ENCODE measurements around the gene NEMP1.
"Not testable (repeated sequence)": the region's sequence is repeated elsewhere in the genome, so short reads cannot be mapped to it uniquely, and the experiment has no call there.

The NEMP1 gene

GRCh38 chr12:57031789-57032188, 46.8 kb downstream of the NEMP1 start:
- Histone ChIP-seq H3K4me3 (ENCODE audit: low read depth in 1 of 2, low read length in 2 of 2) (no peak overlapping the region), H3K4me1 (ENCODE audit: control insufficient read depth in 1 of 2, insufficient read depth in 2 of 2, low read length in 2 of 2) (peaks cover 0 to 10% of the 10 kb centered on the region in 2 donors), H3K27ac (ENCODE audit: low read length) (no peak overlapping the region), H3K9me3 (ENCODE audit: control insufficient read depth in 1 of 2, low read length in 2 of 2) (no peaks in the 10 kb centered on the region), H3K27me3 (ENCODE audit: low read depth, low read length) (no peaks in the 10 kb centered on the region), H3K36me3 (ENCODE audit: control insufficient read depth in 1 of 2, insufficient read depth in 2 of 2, low read length in 2 of 2) (no peaks in the 10 kb centered on the region)

DNA sequence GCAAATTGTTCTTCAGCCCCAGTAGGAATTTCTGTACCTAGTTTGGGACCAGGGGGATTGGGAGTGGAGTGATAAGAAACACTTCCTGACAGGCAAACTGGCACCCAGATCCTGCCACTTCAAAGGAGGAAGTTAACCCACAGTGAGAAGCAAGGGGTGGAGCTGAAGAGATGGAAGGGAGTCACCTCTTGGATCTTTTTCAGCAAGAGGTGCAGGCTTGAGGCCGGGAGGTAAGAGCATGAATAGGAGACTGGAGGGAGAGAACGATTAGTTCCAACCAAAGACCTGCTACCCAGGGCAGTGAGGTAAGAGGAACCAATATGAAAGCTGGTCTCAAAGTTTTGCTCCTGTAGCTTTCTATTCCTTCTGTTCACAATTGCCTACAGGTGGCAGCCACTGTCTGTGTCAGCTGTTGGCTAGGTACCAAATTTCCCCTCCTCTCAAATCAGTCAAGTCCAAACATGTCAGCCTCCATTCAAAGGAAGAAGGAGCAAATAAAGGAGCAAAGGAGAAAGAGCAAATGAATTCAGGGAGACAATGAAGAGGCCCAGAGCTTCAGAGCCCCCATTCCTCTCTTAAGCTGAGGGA, 47.4 kb downstream of the NEMP1 start:
- no peaks in the 10 kb centered on the region for H3K36me3 ChIP-seq (ENCODE audit: control insufficient read depth in 1 of 2, insufficient read depth in 2 of 2, low read length in 2 of 2)

GRCh38 chr12:57029457-57029856, 49.1 kb downstream of the NEMP1 start:
- Histone ChIP-seq H3K9me3 (ENCODE audit: control insufficient read depth in 1 of 2, low read length in 2 of 2) (no peaks in the 10 kb centered on the region), H3K36me3 (ENCODE audit: control insufficient read depth in 1 of 2, insufficient read depth in 2 of 2, low read length in 2 of 2) (no peaks in the 10 kb centered on the region), H3K27me3 (ENCODE audit: low read depth, low read length) (no peaks in the 10 kb centered on the region), H3K4me1 (ENCODE audit: control insufficient read depth in 1 of 2, insufficient read depth in 2 of 2, low read length in 2 of 2) (peaks cover 0 to 22% of the 10 kb centered on the region in 2 donors), H3K4me3 (ENCODE audit: low read depth in 1 of 2, low read length in 2 of 2) (no peak overlapping the region), H3K27ac (ENCODE audit: low read length) (no peak overlapping the region)

More for the DNA sequence above, 47.4 kb downstream of the NEMP1 start:
- Histone ChIP-seq H3K4me3 (ENCODE audit: low read depth in 1 of 2, low read length in 2 of 2) (no peak overlapping the region), H3K27ac (ENCODE audit: low read length) (no peak overlapping the region), H3K27me3 (ENCODE audit: low read depth, low read length) (no peaks in the 10 kb centered on the region), H3K9me3 (ENCODE audit: control insufficient read depth in 1 of 2, low read length in 2 of 2) (no peaks in the 10 kb centered on the region), H3K4me1 (ENCODE audit: control insufficient read depth in 1 of 2, insufficient read depth in 2 of 2, low read length in 2 of 2) (peaks cover 0 to 16% of the 10 kb centered on the region in 2 donors)

DNA sequence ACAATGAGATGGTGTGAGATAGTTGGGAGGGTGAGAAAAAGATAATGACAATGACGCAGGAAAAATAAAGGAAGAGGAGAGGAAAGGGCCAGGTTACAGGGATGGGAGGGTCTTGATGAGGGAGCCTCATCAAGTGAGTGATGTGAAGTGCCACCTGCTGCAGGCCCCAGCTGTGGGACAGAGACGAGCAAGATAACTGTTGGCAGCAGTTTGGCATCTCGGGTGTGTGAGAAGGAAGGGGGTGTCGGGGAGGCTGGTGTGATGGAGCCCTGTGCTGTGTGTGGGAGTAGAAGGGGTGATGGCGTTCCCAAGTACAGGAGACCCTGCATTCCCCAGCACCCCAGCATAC, 50.8 kb downstream of the NEMP1 start:
- no peaks in the 10 kb centered on the region for H3K9me3 ChIP-seq (ENCODE audit: control insufficient read depth in 1 of 2, low read length in 2 of 2)
- H3K4me3 ChIP-seq (ENCODE audit: low read depth in 1 of 2, low read length in 2 of 2) = no peak overlapping the region
- H3K4me1 ChIP-seq (ENCODE audit: control insufficient read depth in 1 of 2, insufficient read depth in 2 of 2, low read length in 2 of 2) = peaks cover 0 to 36% of the 10 kb centered on the region in 2 donors
- no peaks in the 10 kb centered on the region for H3K27me3 ChIP-seq (ENCODE audit: low read depth, low read length)
- no peak overlapping the region for H3K27ac ChIP-seq (ENCODE audit: low read length)
- H3K36me3 ChIP-seq (ENCODE audit: control insufficient read depth in 1 of 2, insufficient read depth in 2 of 2, low read length in 2 of 2) = no peaks in the 10 kb centered on the region

DNA sequence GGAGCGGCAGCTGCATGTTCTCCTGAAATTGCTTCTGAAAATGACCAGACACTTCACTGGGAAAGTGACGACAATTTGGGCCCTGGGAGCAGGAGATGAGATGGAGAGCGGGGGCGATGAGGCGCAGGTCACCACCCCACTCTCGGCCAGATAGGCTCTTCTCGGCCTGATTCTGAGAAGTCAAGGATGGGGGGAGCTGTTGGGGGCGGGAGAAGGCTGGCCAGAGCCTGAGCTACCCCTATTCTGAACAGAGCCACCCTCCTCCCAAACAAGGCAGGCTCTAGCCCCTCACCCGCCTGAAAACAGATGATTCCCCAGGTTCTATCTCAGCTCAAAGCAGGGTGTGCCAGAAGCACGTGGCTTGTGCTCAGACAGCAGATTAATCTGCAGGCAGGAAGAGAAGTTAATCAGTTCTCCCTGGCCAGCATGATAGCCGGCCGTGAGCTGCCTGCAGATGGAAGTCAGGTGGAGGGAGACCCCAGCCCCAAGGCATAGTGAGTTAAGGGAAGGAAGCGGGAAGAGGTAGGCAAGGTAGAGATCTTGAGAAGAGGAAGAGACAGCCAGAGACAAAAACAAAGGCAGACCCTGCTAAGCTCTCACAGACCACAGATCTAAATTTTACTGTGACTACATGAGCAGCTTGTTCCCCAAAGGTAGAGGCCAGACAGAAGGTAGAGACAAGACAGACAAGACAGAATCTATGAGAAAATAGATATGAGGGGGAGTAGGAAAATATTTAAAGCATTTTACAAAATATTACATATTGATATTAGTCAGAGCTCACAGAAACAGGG, 51.4 kb downstream of the NEMP1 start:
- H3K27ac ChIP-seq (ENCODE audit: low read length) = no peak overlapping the region
- no peaks in the 10 kb centered on the region for H3K27me3 ChIP-seq (ENCODE audit: low read depth, low read length)
- H3K4me3 ChIP-seq (ENCODE audit: low read depth in 1 of 2, low read length in 2 of 2) = no peak overlapping the region
- peaks cover 0 to 36% of the 10 kb centered on the region in 2 donors for H3K4me1 ChIP-seq (ENCODE audit: control insufficient read depth in 1 of 2, insufficient read depth in 2 of 2, low read length in 2 of 2)
- no peaks in the 10 kb centered on the region for H3K36me3 ChIP-seq (ENCODE audit: control insufficient read depth in 1 of 2, insufficient read depth in 2 of 2, low read length in 2 of 2)
- no peaks in the 10 kb centered on the region for H3K9me3 ChIP-seq (ENCODE audit: control insufficient read depth in 1 of 2, low read length in 2 of 2)

GRCh38 chr12:57025196-57025595, 53.4 kb downstream of the NEMP1 start:
- no peaks in the 10 kb centered on the region for H3K27me3 ChIP-seq (ENCODE audit: low read depth, low read length)
- no peaks in the 10 kb centered on the region for H3K9me3 ChIP-seq (ENCODE audit: control insufficient read depth in 1 of 2, low read length in 2 of 2)
- H3K27ac ChIP-seq (ENCODE audit: low read length) = no peak overlapping the region
- H3K4me1 ChIP-seq (ENCODE audit: control insufficient read depth in 1 of 2, insufficient read depth in 2 of 2, low read length in 2 of 2) = peaks cover 0 to 36% of the 10 kb centered on the region in 2 donors
- H3K4me3 ChIP-seq (ENCODE audit: low read depth in 1 of 2, low read length in 2 of 2) = no peak overlapping the region
- H3K36me3 ChIP-seq (ENCODE audit: control insufficient read depth in 1 of 2, insufficient read depth in 2 of 2, low read length in 2 of 2) = no peaks in the 10 kb centered on the region

DNA sequence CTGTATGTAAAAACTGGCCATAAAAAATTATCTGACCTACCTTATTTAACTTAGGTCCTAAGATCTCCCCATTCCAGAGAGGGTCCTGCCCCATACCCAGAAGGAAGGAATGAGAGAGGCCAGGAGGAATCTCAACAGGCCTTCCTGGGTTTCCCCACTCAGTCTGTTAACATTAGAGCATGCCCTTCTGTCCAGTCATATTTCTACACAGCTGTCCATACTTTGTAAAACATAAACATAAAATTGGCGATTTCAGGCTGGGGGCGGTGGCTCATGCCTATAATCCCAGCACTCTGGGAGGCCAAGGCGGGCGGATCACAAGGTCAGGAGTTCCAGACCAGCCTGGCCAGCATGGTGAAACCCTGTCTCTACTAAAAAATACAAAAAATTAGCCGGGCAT, 56.3 kb downstream of the NEMP1 start:
- H3K4me3 ChIP-seq (ENCODE audit: low read depth in 1 of 2, low read length in 2 of 2); H3K9me3 ChIP-seq (ENCODE audit: control insufficient read depth in 1 of 2, low read length in 2 of 2); H3K36me3 ChIP-seq (ENCODE audit: control insufficient read depth in 1 of 2, insufficient read depth in 2 of 2, low read length in 2 of 2); H3K27ac ChIP-seq (ENCODE audit: low read length); H3K27me3 ChIP-seq (ENCODE audit: low read depth, low read length): not testable (repeated sequence)
- peaks cover 0 to 30% of the 10 kb centered on the region in 2 donors for H3K4me1 ChIP-seq (ENCODE audit: control insufficient read depth in 1 of 2, insufficient read depth in 2 of 2, low read length in 2 of 2)

GRCh38 chr12:57019983-57020719, 58.4 kb downstream of the NEMP1 start:
- Histone ChIP-seq H3K4me1 (ENCODE audit: control insufficient read depth in 1 of 2, insufficient read depth in 2 of 2, low read length in 2 of 2) (peaks cover 0 to 20% of the 10 kb centered on the region in 2 donors), H3K9me3 (ENCODE audit: control insufficient read depth in 1 of 2, low read length in 2 of 2) (no peaks in the 10 kb centered on the region), H3K4me3 (ENCODE audit: low read depth in 1 of 2, low read length in 2 of 2) (no peak overlapping the region), H3K27me3 (ENCODE audit: low read depth, low read length) (no peaks in the 10 kb centered on the region), H3K36me3 (ENCODE audit: control insufficient read depth in 1 of 2, insufficient read depth in 2 of 2, low read length in 2 of 2) (no peaks in the 10 kb centered on the region), H3K27ac (ENCODE audit: low read length) (no peak overlapping the region)

GRCh38 chr12:57018906-57019305, 59.7 kb downstream of the NEMP1 start:
- Histone ChIP-seq H3K4me3 (ENCODE audit: low read depth in 1 of 2, low read length in 2 of 2) (no peak overlapping the region), H3K4me1 (ENCODE audit: control insufficient read depth in 1 of 2, insufficient read depth in 2 of 2, low read length in 2 of 2) (peaks cover 0 to 8% of the 10 kb centered on the region in 2 donors), H3K36me3 (ENCODE audit: control insufficient read depth in 1 of 2, insufficient read depth in 2 of 2, low read length in 2 of 2) (no peaks in the 10 kb centered on the region), H3K27ac (ENCODE audit: low read length) (no peak overlapping the region), H3K9me3 (ENCODE audit: control insufficient read depth in 1 of 2, low read length in 2 of 2) (no peaks in the 10 kb centered on the region), H3K27me3 (ENCODE audit: low read depth, low read length) (no peaks in the 10 kb centered on the region)

GRCh38 chr12:57018353-57018752, 60.2 kb downstream of the NEMP1 start:
- not testable (repeated sequence) for H3K27ac ChIP-seq (ENCODE audit: low read length); H3K27me3 ChIP-seq (ENCODE audit: low read depth, low read length); H3K4me1 ChIP-seq (ENCODE audit: control insufficient read depth in 1 of 2, insufficient read depth in 2 of 2, low read length in 2 of 2); H3K9me3 ChIP-seq (ENCODE audit: control insufficient read depth in 1 of 2, low read length in 2 of 2); H3K36me3 ChIP-seq (ENCODE audit: control insufficient read depth in 1 of 2, insufficient read depth in 2 of 2, low read length in 2 of 2); H3K4me3 ChIP-seq (ENCODE audit: low read depth in 1 of 2, low read length in 2 of 2)

DNA sequence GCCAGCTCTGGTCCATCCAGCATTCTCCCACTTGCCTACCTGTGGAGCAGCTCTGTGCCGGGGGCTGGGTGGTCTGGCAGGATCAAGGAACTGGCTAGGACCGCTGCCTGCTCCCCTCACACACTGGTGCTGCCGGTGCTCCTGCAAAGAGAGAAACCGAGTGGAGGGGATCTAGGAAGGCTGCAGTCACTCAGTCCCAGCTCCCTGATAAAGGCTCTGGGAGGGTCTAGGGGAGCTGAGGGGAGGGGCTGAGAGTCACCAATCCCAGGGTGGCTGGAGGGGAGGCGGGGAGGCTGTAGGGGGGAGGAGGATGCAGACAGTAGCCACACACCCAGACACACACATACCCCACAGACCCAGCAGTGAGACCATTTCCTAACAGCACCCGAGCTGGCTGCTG, 62.2 kb downstream of the NEMP1 start, which contains the start of gene TAC3:
TSS of gene TAC3 (minus strand) at position 182 of the 400 bp plus-strand sequence. CDS start 732 bp downstream, outside the sequence.
- H3K4me1 ChIP-seq (ENCODE audit: control insufficient read depth in 1 of 2, insufficient read depth in 2 of 2, low read length in 2 of 2) = no peaks in the 10 kb centered on the region
- H3K27me3 ChIP-seq (ENCODE audit: low read depth, low read length) = no peaks in the 10 kb centered on the region
- H3K36me3 ChIP-seq (ENCODE audit: control insufficient read depth in 1 of 2, insufficient read depth in 2 of 2, low read length in 2 of 2) = no peaks in the 10 kb centered on the region
- no peak within 1 kb of the TSS for H3K27ac ChIP-seq (ENCODE audit: low read length)
- H3K9me3 ChIP-seq (ENCODE audit: control insufficient read depth in 1 of 2, low read length in 2 of 2) = no peaks in the 10 kb centered on the region
- H3K4me3 ChIP-seq (ENCODE audit: low read depth in 1 of 2, low read length in 2 of 2) = no peak within 1 kb of the TSS

Data from muscle layer of duodenum (tissue), 2 donors.